HG03457 (cell line): ENCODE data around the gene SLC38A2.
"Not testable (repeated sequence)": the region's sequence is repeated elsewhere in the genome, so short reads cannot be mapped to it uniquely, and the experiment has no call there.

Experiments
- ATAC-seq: cut with Tn5 transposase; IDR thresholded peaks from one replicate; pipeline ENCODE4 v1.9.1; 2021; ENCODE audit warnings: moderate number of reproducible peaks; ENCODE audit not compliant: unreplicated experiment

The SLC38A2 gene

DNA sequence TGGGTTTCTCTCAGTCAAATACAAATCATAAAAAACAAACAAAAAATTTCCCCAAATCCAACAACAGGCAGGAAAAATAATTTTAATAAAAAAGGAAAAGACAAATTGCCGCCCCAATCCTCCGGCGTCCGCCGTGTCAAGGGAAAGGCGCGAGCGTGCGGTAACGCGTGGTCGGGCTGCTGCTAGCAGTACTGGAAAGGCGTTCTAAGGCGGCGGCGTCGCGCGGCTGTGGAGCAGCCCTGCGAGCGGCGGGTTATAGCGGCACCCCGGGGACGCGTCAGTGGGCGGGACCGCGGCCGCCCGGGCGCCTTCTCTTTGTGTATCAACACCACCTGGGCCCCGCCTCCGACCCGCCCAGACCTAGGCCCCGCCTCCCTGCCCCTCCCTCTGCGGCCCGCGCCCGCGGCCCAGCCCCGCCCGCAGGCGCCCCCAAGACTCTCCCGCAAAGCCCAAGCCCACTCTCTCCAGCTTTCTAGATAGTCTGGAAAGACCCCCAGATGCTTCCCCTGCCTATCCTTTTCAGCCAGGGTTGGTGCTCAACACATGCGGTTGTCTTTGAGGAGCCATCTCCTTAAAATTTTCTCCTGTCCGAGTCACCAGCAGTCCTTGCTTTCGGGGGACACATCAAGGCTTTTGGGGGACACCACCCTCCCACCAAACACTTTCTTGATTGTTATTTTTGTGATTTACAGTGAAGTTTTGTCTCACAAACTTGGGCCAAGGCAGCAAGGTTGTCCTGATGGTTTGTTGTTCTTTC, at the start of gene SLC38A2:
Gene SLC38A2 (minus strand): TSS at position 230 of the 757 bp plus-strand sequence. CDS start 1,480 bp downstream, outside the sequence.
- ATAC-seq = peak; percentile 85

GRCh38 chr12:46419675-46420074, 47.1 kb upstream of the SLC38A2 start:
- ATAC-seq = no peak

DNA sequence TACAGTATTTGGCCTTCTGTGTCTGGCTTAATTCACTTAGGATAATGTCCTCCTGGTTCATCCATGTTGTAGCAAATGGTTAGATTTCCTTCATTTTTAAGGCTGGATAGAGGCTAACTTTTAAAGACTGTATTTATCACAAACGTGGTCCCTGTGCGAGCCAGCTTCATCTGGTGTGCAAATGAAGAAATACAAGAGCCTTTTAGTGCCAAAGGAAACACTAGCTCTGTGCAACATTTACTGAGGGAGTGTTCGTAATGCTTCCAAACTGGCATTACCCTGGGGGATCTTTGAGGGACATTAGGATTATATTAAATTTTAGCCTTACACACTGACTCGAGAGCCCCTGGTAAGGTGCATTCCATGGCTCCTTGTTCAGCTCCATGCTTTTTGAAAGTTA, 43.0 kb upstream of the SLC38A2 start:
- ATAC-seq = no peak

- no peak for ATAC-seq
Observed at GRCh38 chr12:46414591-46415268, 42.2 kb upstream of the SLC38A2 start.

- ATAC-seq = no peak
Observed at GRCh38 chr12:46413368-46413767, 40.8 kb upstream of the SLC38A2 start.

DNA sequence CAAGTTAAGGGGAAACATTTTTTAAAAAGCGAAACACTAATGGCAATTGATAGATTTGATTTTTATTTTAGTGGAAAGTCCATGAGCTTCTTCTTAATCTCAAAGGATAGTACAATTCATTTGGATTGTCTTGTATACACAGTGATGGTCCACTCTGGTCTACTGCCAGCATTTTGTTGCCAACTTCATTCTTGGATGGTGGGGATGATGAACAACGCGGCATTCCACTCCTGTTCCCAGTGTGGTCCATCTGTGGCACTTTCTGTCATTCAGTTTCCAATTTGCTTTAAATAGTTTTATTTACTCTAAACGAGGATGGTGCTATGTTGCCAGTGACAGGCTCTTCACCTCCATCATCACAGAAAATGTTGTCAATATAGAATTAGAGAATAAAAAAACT, 40.3 kb upstream of the SLC38A2 start:
- no peak for ATAC-seq

DNA sequence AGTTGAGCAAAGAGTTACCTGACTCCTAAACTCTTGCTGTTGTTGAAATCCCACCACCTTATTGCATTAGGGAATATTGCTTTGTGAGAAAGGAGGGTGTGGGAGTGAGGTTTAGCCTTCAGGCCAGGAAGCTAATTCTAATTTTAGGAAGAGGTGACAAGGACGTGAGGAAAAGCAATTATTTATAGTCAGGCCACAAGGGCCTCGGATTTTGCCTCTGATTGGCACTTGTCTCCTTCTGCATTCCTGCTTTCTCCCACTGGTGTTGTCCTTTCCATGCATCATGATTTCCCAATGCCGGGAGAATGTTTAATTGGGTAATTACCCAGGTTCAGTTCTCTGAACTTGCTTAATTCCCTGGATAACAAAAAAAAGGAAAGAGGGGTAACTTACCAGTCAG, 37.9 kb upstream of the SLC38A2 start:
- no peak for ATAC-seq

DNA sequence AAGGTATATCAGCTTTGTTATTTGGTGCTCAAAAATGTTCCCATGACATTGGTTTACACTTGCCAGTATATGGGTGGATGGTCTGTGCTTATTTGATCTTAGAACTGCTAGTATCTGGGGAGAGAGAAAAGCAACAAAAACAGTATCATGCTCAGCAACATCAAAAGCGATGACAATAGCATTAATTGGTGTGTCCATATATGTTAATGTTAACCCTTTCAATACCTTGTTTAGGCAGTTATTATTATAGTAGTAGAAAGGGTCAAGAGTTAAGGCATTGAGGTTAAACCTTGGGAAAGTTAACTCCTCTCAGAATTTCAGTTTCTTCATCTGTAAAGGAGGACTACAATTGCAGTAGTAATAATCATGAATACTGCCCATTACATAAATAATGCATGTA, 37.4 kb upstream of the SLC38A2 start:
- no peak for ATAC-seq

- ATAC-seq = no peak
Observed at GRCh38 chr12:46409342-46409741, 36.8 kb upstream of the SLC38A2 start.

DNA sequence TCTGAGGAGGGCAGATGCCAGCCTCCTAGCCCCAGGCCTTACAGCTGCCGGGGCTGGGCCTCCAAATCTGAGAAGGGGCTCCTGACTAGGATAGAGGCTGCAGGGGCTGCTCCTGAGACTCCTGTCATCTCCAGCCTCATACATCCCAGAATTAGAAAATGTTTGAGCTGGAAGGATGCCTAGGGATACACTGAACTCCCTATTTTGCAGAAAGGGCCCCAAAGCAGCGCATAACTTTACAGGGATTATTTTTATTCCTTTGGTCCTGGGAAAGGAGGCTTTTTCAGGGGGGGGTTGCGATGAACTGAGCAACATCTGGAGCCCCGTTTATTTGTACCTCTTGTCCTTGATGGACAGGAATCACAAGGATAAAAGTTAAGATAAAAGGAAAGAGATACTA, 35.9 kb upstream of the SLC38A2 start:
- ATAC-seq = no peak

GRCh38 chr12:46407361-46407760, 34.8 kb upstream of the SLC38A2 start:
- ATAC-seq = no peak

DNA sequence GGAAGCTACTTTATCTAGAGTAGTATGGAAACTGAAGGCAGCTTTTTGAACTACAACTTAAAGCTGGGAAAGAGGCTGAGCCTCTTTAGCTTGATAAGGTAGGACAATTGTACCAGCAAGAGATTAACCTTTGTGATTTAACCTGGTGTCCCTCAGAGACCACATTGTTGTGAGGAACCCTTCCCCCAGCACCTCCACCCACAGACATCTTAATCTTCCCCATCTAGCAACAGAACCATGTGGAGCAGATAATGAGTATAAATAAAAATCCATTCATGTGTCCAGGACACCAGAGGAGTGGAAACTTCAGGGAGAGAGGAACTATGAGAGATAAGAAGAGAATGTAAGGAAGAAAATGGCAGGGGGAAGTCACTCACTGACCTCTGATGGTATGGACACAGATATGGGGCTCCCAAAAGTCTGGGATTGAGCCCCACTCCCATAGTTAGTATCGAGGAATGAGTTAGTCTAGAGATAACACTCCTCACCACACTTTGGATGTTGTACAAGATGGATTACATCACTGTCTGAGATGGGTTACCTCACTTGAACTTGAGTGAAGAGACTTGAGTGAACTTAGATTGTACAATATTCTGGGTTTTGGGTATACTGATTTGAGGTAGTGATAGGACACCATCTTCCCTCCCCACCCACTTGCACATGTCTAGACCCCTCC, 33.9 kb upstream of the SLC38A2 start:
- ATAC-seq = no peak

DNA sequence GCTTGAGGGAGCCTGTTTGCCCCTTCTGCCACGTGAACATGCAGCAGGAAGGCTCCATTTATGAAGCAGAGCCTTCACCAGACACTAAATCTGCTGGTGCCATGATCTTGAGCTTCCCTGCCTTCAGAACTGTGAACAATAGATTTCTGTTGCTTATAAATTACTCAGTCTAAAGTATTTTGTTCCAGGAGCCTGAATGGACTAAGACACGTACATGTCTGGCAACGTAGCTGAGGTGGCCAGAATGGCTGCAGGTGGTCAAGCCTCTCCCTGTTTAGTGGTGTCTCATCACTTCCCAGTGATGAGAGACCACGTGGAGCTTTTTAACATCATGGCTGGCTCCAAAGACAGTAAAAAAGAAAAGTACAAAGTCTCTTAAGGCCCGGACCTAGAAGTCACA, 32.2 kb upstream of the SLC38A2 start:
- ATAC-seq = no peak

DNA sequence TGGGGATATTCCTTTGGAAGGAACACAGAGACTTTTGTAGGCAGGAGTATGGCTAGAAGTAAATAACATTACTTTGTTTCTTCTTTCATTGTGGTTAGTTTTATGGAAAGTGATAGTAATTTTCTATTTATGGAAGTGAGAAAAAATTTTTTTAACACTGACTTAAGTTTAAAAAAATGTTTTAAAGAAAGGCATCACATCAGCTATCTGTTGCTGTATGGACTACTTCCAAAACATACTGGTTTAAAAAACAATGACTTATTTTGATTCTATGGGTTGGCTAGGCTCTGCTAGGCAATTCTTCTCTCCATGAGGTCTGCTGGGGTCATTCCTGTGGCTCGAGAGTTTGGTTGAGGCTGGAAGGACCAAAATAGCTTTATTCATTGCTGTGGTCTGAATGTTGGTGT, 31.7 kb upstream of the SLC38A2 start:
- ATAC-seq = no peak

- no peak for ATAC-seq
Observed at GRCh38 chr12:46403719-46404070, 31.1 kb upstream of the SLC38A2 start.

- no peak for ATAC-seq
Observed at GRCh38 chr12:46402941-46403718, 30.6 kb upstream of the SLC38A2 start.

DNA sequence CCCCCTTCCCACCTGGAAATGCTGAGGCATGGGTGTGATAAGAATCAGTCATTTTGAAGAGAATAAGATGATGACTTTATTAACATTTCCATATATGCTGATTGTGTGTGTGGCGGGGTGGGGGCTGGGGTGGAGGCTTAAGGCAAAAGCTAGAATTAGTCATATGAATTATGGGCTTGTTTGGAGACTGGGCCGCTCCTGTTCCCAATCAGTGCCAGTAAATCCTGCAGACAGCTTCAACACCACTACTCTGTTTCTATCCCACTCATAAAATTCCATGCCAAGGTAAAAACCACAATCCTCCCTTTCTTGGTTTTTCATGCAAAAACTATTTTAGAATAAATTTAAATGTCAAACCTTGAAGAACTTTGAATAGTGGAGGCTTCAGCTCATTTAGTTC, 29.9 kb upstream of the SLC38A2 start:
- no peak for ATAC-seq

DNA sequence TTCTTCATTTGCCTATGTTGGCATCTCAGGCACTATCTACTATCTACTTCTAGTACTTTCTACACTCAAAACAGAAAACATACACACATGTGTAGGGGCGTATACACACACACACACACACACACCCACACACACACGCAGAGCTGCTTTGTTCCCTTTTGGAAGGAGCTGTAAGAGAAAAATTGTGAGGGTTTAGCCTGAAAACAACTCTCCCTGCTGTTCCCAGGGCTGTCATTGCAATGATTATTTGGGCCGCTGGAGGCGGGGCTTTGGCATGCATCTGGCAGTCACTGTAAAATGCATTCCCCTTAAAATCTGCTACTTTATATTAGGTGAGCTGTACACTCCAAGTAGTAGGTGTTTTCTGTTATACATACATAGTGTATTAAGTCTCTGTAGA, 29.1 kb upstream of the SLC38A2 start:
- ATAC-seq = no peak

DNA sequence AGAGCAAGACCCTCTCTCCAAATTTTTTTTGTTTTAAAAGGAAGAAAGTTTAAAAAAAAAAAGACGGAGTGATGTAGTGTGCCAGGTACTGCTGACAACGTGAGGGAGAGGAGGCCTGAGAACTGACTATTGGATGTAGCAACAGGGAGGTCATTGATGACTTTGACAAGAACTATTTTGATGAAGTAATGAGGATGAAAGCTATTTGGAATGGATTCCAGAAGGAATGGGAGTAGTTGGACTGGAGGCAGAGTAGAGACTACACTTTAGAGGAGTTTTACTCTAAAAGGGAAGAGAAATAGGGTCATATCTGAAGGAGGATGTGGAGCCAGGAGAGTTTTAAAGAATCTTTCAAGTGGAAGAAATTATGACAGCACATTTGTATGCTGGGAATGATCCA, 27.8 kb upstream of the SLC38A2 start:
- no peak for ATAC-seq

DNA sequence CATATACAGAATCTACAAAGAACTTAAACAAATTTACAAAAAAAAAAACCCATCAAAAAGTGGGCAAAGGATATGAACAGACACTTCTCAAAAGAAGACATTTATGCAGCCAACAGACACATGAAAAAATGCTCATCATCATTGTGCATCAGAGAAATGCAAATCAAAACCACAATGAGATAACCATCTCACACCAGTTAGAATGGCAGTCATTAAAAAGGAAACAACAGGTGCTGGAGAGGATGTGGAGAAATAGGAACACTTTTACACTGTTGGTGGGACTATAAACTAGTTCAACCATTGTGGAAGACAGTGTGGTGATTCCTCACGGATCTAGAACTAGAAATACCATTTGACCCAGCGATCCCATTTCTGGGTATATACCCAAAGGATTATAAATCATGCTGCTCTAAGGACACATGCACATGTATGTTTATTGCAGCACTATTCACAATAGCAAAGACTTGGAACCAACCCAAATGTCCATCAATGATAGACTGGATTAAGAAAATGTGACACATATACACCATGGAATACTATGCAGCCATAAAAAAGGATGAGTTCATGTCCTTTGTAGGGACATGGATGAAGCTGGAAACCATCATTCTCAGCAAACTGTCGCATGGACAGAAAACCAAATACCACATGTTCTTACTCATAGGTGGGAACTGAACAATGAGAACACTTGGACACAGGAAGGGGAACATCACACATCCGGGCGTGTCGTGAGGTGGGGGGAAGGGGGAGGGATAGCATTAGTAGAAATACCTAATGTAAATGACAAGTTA, 27.1 kb upstream of the SLC38A2 start:
- not testable (repeated sequence) for ATAC-seq

DNA sequence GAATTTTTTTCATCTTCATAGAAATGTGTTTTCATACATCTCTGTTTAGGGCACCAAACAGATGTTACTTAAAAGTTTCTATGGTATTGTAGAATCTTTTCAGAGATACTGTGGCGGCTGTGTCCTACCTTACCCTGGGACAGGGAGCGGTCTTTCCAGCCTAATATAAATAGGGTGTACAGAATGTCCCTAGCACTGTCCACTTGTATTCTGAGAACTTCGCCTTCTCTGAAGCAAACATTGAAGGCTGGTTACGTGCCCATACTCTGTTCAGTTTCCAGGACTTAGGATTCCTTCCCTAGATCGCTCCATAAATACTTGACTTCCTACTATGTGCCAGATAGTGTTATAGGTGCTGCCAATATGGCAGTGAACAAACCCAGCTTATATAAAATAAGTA, 24.3 kb upstream of the SLC38A2 start:
- no peak for ATAC-seq
